ENCODE results near the gene HIC2.
"Not testable (repeated sequence)": the region's sequence is repeated elsewhere in the genome, so short reads cannot be mapped to it uniquely, and the experiment has no call there.

Gene HIC2

GRCh38 chr22:21493789-21494782 is 76.9 kb downstream of the HIC2 start:
- not testable (repeated sequence) for DNase-seq

GRCh38 chr22:21497984-21498383 is 80.8 kb downstream of the HIC2 start:
- DNase-seq = not testable (repeated sequence)

GRCh38 chr22:21498489-21498888 is 81.3 kb downstream of the HIC2 start:
- DNase-seq = not testable (repeated sequence)

- DNase-seq = not testable (repeated sequence)
These were observed 82.7 kb downstream of the HIC2 start for GRCh38 chr22:21499623-21500506.
